Activated CD4-positive, alpha-beta T cell treated with anti-CD3 and anti-CD28 coated beads for 48 hours (primary cell): ENCODE measurements around the gene LCN10.

Experiments
- DNase-seq: peaks from one replicate; pipeline ENCODE4 v3.0.0-alpha.2; 2020

LCN10 gene

DNA sequence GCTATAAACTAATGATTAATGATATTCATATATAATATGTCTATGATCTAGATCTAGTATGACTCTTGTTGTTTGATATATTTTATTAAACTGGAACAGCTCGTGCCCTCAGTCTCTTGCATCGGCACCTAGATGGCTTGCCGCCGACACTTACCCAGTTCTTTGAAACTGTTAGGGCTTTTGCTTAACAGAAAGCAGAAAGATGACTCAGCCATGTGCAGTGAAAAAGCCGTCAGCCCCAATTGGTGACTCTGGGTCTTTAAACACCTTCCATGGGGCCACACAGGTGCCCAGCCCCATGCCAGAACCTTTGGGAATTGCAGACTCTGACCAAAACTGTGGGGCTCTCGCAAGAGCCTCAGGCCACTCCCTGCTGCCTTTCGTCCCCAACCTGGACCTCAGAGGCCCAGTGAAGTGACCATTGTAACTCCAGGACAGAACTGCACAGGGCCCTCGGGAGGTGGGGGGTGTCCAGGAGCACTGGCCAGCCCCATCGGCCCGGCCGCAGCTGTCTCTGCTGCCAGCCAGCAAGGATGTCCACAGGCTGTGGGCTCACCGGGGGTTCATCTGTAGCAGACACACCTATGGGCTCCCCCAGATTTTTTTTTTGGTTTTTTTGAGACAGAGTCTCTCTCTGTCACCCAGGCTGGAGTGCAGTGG is 7.8 kb downstream of the LCN10 start:
- peak; percentile 48 for DNase-seq

DNA sequence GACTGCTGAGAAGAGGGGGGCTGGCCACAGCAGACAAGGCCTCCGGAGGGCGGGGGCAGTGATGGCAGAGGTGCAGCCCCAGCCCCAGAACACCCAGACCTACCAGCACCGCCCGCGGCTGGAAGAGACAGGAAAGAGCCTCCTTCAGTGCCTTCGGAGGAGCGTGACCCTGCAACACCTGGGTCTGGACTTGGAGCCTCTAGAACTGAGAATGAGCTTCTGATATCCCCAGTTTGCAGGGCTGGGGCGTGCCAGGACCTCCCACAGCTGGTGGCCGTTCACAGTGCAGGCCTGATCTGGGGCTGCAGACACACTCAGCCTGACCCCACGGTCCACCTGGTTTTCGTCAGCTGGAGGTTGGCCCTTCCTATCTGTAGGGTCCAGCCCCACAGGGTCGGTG is 9.1 kb downstream of the LCN10 start:
- no peak for DNase-seq

DNA sequence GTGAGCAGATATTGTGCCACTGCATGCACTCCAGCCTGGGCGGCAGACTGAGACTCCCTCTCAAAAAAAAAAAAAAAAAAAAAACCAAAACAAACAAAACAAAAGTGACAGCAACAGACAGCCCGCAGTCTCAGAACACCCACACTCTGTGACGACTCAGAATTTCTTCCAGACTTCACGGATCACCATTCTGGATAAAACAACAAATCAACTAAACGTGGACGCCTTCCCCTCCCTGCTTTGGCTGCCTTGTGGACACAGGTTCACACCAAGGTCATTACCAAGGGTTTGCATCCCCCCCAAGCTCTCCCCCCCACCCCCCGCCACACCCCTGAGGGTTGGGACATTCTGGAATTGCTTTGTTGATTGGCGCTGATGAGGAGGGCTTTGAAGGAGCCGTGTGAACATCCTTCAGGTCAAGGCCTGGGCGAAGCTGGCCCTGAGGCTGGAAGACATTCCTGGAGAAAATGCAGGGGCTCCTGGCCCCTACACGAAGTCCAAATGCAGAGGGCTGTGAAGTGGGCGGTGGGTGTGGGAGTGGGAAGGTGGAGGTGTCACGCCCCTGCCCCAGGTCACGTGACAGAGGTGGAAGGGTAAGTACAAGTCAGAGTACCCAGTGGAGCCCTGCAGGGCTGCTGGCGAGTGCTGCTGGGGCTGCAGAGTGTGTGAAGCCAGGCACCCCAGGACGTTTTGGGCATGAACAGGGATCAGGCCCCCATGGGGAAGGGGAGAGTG is 10.1 kb downstream of the LCN10 start:
- DNase-seq = no peak

DNA sequence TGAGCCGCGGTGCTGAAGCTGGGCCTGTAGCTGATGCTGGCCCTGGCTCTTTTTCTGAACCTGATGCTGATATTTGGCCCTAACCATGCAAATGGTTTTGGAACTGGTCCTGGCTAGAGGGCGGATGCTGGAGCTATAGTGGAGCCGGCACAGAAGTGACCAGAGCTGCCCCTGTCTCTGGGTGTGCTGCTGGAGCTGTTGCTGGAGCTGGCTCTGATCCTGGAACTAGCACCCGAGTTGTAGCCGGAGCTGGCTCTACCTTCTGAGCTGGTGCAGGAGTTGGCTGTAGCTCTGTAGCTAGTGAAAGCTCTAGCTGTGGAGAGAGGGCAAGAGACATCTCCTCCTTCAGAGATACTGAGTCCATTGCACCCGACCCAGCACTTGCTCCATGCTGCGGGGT is 12.8 kb downstream of the LCN10 start:
- no peak for DNase-seq

DNA sequence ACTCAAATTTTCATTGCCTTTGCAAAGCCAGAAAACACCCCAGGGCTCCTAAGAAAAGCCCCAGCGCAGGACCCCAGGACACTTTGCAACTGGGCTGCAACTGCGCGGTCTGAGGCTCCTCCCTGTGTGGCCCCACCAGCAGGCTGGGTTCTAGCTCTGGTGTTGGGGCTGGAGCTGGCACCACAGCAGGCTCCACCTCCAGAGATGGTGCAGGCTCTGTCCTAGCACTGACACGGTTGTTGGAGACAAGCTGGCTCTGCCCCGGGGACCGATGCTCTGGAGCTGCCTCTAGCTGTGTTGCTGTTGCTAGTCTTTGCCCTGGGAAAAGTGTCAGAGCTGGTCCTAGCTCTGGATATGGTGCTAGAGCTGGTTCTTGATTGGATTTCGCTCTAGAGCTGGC is 13.6 kb downstream of the LCN10 start:
- peak; percentile 40 for DNase-seq

DNA sequence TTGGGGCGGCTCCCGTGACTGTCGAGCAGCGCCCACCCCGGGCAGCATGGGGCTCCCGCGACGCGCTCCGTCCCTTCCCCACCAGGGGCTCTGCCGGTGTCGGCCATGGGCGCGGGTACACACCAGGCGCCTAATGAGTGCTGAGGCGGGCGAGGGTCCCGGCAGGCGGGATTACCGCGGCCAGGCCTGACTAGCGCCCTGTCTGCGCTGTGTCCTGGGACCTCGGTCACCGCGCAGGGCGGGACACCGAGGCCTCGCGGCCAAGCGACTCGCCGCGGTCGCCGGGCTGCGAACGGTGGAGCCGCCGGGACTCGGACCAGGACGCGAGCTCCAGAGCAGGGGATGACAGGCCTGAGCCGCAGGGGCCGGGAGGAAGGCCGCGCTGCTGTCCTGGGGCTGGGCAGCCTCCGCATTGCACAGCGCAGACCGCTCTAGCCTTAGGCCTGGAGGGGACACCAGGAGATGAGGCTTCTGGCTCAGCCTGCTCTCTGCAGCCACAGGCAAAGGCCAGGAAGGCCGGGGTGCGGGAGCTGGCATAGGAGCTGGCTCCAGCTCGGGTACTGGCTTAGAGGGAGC is 14.1 kb downstream of the LCN10 start:
- no peak for DNase-seq

DNA sequence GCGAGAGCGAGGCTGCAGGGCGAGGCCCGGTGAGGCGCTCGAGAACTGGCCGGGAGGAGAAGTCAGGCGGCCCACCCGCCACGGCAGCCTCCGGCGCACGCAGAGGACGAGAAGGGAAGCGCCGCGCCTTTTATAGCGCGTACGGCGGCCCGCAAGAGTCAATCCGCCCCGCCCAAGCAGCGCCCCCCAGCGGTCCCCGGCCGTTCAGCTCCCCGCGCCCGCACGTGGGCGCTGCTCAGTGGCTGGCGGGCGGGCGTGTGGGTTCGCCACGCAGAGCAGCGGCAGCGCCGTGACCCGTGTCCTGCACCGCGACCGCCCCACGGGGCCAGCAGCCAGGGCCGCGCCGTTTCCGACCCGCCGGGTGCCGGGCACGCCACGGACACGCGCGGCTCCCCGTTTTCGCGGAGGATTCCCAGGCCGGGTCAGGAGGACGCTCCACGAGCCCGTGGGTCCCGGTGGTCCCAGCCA is 14.6 kb downstream of the LCN10 start:
- DNase-seq = peak; percentile 95

DNA sequence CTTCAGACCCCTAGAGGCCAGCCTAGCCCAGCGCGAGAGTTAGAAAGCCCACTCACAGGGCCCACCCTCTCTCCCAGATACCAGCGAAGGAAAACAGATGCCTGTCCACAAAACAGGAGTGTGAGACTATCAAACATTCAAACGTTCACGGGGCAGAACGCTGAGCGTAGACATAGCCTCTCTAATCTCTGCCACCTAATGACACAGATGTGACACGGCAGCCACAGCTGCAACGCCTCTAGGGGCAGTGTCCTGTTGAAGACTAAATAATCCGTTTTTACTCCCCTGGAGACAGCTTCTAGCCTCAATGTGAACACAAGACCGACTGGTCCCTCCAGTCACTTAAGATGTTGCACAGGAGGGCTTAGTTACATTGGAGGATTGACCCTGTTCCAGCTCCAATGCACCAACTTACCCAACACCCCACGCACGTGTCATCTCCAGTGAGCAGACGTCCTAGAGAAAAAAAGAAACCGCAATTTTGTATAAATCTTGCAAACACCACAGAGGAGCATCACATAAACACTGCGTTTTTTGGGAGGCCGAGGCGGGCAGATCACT is 16.0 kb downstream of the LCN10 start:
- DNase-seq = peak; percentile 66

DNA sequence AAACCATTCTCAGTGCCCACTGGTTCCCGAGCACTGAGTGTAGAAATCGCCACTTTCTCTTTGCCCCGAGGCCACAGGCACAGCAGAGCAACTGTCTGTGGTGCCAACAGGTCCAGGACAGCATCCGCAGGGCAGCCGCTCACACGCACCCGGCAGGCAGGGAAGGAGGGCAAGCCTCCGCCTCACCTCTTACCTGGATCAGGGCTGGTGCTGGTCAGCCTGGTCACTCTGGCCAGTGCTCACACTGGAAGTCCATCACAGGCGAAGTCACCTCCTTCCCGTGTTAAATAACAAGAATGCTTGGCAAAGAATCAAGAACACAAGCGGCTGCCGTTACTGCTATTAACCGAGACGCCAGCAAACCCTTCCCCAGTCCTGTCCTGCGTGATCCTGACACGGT is 16.6 kb downstream of the LCN10 start:
- DNase-seq = no peak

DNA sequence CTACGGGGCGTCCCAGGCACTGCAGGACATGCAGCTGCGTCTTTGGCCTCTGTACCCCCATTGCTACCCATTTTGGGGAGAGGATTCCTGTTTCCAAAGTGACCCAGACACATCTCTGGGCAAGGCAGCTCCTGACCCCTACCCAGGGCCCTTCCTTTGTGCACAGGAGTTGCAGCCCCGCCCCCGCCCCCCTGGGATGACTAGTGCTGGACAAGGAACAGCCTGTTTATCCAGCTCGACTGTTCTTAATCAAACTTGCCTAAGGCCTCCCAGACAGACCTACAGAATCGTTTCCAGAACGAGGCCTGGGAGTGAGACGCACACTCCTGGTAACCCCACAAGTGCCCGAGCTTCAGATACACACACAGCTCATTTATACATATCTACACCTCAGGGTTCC is 17.1 kb downstream of the LCN10 start:
- DNase-seq = no peak

DNA sequence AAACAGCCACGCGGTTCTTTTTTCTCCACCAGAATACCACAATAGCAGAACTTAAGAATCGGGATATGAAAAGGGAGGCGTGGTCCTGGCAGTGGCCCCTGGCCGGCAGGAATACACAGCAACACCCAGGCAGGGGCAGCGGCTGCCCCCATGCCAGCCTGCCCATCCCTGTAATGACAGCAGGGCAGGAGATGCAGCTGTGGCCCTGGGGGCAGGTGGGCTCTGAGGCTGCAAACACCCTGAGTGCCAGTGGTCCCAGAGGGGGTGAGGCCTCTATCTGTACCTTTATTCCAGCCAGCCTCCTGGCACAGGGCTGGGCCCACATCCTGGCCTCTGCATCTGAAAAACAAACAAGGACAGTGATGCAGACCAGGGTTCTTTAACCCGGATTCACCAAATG is 18.0 kb downstream of the LCN10 start:
- no peak for DNase-seq

DNA sequence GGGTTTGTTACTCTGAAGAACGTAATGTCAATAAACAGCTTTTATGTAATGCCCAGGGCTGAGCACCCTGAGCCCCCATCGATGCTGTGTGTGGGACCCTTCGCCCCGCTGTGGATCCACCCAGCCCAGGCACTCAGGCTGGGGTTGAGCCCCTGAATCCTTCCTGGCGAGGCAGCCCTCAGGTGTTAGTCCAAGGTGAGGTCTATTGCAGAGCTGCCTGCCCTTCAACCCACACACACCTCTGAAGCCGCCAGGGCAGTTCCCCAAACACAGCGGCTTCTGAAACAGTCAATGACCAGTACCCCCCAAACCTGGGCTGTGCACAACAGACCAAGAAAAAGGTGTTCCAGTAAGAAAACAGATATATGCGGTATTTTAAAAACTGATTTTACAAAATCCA is 18.8 kb downstream of the LCN10 start:
- no peak for DNase-seq

DNA sequence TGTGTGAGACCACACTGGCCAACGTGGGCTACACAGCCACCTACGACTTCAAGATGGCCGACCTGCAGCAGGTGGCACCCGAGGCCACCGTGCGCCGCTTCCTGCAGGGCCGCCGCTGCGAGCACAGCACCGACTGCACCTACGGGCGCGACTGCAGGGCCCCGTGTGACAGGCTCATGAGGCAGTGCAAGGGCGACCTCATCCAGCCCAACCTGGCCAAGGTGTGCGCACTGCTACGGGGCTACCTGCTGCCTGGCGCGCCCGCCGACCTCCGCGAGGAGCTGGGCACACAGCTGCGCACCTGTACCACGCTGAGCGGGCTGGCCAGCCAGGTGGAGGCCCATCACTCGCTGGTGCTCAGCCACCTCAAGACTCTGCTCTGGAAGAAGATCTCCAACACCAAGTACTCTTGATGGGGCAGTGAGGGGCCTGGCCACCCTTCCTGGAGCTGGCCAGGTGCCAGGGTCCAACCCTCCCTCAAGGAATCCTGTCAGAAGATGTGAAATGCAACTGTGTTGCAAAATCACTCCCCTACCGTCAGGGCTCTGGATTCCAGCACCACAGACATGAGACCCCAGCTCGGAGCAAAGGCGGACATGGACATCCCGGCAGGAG is 19.3 kb downstream of the LCN10 start:
- DNase-seq = no peak

DNA sequence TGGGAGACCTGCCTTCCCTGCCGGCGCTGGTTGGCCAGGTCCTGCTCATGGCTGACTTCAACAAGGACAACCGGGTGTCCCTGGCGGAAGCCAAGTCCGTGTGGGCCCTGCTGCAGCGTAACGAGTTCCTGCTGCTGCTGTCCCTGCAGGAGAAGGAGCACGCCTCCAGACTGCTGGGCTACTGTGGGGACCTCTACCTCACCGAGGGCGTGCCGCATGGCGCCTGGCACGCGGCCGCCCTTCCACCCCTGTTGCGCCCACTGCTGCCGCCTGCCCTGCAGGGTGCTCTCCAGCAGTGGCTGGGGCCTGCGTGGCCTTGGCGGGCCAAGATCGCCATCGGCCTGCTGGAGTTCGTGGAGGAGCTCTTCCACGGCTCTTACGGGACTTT is 19.8 kb downstream of the LCN10 start:
- no peak for DNase-seq

DNA sequence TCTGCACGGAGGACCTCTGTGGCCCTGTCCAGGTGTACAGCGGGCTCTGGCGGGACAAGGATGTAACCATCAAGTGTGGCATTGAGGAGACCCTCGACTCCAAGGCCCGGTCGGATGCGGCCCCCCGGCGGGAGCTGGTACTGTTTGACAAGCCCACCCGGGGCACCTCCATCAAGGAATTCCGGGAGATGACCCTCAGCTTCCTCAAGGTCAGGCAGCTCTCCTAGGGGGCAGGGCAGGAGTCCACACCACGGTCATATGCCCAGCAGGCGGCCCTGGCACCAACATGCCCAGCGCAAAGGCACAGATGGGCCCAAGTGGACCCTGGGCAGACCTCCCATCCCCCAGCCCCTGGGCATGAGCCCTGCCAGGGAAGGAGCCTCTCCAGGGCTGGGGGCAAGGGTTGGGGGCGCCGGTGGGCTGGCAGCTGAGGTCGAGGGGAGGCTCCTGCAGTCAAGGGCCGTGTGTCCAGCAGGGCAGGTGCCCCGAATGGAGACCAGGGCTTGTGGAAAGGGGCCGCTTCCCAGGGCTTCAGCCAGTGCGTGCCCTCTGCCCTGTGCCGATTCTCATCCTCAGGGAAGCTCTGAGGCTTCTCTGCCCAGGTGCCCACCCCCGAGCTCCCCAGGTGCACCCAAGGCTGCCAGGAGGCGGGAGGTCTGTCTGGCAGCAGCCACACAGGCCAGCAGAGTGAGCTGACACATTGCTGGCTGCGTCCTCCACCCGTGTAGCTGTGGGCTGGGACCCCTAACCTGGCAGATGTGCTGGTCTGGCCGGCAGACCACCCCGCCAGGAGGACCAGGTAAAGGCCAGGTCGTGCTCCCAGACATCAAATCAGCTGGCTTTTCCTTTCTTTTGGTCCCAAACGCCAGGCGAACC is 20.4 kb downstream of the LCN10 start:
- DNase-seq = no peak

DNA sequence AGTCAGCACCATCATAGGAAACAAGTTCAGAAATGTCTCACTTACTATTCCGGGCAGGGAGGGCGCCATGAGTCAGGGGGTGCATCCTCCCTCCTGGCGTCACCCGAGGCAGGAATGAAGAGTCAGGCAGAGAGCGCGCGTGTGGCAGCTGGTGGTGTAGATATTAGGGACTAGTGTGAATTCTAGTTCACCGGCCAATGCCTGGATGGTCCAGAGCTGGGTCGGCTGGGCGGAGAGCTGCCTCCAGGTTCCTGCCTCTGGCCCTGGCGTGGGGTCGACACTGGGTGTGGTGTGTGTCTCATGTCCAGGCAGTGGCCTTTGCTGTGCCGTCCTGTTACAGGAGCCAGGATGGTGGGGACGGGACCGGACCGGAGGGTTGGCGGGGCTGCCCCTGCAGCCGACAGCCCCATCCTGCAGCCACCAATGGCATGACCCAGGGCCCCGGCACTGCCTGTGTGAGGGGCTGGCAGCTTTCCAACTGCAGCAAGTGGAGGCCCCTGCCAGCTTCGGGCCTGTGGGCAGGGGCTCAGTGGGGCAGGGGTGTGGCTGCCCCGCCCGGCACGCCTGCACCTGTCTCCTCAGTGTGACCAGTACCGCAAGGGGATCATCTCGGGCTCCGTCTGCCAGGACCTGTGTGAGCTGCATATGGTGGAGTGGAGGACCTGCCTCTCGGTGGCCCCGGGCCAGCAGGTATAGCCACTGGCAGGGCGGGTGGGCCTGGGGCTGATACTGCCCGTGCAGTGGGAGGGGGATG is 21.2 kb downstream of the LCN10 start:
- DNase-seq = no peak

DNA sequence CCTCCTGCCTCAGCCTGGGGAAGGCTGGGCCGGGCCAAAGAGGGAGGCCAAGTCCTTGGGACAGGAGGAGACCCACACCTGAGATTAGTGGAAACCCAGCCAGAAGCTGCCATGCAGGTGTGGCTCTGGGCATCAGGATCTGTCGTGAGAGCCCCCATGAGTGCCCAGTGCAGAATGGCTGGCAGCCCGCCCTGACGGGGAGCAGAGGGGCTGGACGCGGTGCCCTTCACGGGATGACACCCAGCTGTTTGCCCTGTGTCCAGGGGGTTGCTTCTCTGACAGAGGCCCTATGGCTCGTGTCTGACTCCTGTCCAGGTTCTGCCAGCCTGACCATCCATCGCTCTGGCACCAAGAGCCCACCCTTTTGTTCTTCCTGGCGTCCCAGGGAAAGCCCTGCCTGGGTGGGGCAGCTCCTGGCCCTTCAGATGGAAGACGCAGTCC is 21.8 kb downstream of the LCN10 start:
- DNase-seq = no peak

DNA sequence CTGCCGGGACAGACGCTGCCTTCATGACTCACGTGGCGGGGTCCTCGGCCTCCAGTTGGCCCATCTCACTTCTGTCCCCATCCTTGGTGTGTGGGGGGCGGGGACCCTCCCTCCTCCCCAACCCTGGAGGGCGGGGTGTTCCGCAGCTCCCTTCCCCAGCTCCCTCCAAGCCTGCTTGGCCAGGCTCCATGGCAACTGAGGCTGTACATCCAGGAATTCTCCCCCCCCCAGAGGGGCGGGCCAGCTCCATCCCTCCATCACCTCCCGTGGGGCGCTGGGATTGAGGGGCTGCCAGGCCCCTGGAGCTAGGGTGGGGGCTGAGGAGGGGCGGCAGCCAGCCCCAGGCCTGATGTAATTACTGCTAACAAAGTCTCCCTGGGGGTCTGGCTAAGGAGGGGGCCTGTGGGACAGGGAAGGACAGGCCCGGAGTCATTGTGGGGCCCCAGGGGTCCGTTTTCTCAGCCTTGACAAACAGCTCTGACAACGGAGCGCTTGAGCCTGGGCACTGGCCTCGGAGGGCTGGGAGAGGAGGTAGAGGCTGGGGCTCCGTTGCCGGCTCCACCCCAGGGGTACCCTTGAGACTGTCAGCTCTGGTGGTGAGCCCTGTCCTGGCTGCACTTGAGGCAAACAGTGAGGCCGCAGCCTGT is 22.4 kb downstream of the LCN10 start:
- no peak for DNase-seq

DNA sequence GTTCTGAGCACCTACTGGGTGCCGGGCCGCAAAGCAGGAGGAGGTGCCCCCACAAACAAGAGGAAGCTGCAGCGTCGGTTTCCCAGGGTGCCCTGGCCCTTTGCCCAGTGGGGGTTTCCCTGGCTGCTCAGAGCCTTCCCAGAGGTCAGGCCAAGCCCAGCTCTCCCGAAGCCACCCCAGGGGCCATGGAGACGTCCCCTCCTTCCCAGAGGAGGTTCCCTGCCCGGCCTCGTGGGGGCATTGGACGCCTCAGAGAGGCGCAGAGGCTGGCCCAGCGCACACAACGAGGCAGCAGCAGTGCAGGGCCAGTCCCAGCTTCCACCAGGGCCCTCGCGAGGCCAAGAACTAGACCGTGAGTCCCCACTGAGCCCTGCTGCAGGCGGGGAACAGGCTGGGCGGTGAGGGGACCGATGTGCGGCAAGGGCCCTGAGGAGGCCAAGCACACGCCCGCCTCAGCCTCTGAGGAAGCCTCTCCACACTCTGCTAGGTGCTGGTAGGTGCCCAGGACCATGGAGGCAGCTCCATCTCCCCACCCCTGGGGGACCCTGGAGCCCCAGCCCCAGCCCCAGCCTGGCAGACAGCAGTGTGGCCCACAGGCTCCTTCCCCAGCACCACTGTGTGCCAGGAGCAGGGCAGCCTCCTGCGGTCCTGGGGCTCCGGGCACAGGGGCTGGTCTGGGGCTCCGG is 23.4 kb downstream of the LCN10 start:
- no peak for DNase-seq

DNA sequence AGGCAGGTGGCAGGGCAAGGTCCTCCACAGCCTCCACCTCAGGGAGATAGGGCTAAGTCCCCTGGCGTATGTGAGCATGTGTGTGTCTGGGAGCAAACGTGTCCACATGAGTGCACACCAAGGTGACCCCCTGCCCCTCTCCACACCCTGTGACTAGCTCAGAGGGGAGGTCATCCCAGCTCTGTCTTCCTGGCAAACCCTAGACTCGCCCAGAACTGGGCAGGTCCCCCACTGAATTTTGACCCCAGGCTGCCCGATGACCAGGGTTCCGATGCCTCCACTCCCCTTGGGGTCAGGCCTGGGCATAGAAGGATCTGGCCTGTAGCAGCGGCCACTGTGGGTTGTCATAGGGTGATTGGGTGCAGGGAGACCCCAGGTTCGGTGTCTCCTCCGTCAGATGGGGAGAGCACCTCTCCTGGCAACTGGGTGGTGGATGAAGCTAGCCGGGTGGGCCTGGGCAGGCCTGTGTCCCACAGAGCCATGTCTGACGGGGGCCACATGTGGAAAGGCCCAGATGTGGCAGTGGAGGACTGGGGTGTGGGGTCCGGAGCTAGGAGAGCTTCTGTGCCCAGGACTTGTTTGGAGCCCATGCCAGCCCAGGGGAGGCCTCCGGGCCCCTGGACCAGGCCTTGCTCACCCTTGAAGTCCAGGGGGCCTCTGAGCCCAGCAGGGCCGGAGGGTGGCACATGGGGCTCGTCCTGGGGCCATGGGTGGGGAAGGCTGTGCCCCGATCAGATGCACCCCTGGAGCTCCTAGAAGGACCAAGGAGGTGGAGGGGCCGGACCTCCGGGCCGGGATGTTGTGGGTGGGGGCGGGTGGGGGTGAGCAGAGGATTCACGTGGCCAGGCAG is 24.2 kb downstream of the LCN10 start:
- DNase-seq = no peak
